Fibroblast of lung (primary cell): Measurements from ENCODE around the gene INTS1. TPM values are rescaled to one million over a fixed set of nuclear protein-coding genes. Genes with fewer than 3 reads are reported as not detected.

Experiments used
- DNase-seq, 2 donors: peaks; one replicate each; pipeline versions ENCODE4 v3.0.0 to v3.0.0-alpha.2; 2010; ENCODE audit warnings: low read depth in 2 of 2
- H2AFZ ChIP-seq: 2 replicates; pipeline ENCODE4 v1.5.1; 2012; ENCODE audit warnings: low read length, control low read depth, inconsistent platforms
- H3K27ac ChIP-seq: 2 replicates; pipeline ENCODE4 v1.5.1; 2011; ENCODE audit warnings: low read length, control low read depth; ENCODE audit not compliant: insufficient read depth
- H3K27me3 ChIP-seq: 2 replicates; pipeline ENCODE4 v1.5.1; 2011; ENCODE audit warnings: mild to moderate bottlenecking, low read length; ENCODE audit not compliant: control insufficient read depth, insufficient read depth
- H3K36me3 ChIP-seq: 2 replicates; pipeline ENCODE4 v1.5.1; 2011; ENCODE audit warnings: low read length; ENCODE audit not compliant: control insufficient read depth, insufficient read depth
- H3K4me1 ChIP-seq: 2 replicates; pipeline ENCODE4 v1.5.1; 2011; ENCODE audit warnings: low read length; ENCODE audit not compliant: control insufficient read depth, insufficient read depth; ENCODE audit errors: extremely low read depth
- H3K4me2 ChIP-seq: 2 replicates; pipeline ENCODE4 v1.5.1; 2011; ENCODE audit warnings: low read length, control low read depth; ENCODE audit not compliant: insufficient read depth; ENCODE audit errors: extremely low read depth
- H3K4me3 ChIP-seq, 4 experiments: fragments of 200-600 bp in 1 of 4; sonication (generic) in 1 of 4; replicated peaks in 1 of 4; 2 replicates each; pipeline ENCODE4 v1.5.1; 2011 to 2016; ENCODE audit warnings: low read length in 4 of 4, low read depth in 3 of 4, mild to moderate bottlenecking in 3 of 4, control low read depth in 2 of 4, inconsistent platforms in 1 of 4, mixed read lengths in 1 of 4; ENCODE audit not compliant: insufficient read depth in 1 of 4; ENCODE audit errors: control extremely low read depth in 1 of 4
- H3K79me2 ChIP-seq: 2 replicates; pipeline ENCODE4 v1.5.1; 2012; ENCODE audit warnings: mild to moderate bottlenecking, low read length, inconsistent platforms; ENCODE audit not compliant: control insufficient read depth, insufficient read depth
- H3K9ac ChIP-seq: 2 replicates; pipeline ENCODE4 v1.5.1; 2011; ENCODE audit warnings: mild to moderate bottlenecking, low read length, control low read depth; ENCODE audit not compliant: insufficient read depth
- H3K9me3 ChIP-seq: 2 replicates; pipeline ENCODE4 v1.5.1; 2012; ENCODE audit warnings: low read depth, low read length; ENCODE audit not compliant: control insufficient read depth, insufficient read depth
- H4K20me1 ChIP-seq: 2 replicates; pipeline ENCODE4 v1.5.1; 2011; ENCODE audit warnings: low read length; ENCODE audit not compliant: control insufficient read depth, insufficient read depth; ENCODE audit errors: extremely low read depth
- EZH2 ChIP-seq: IDR thresholded peaks from 2 replicates; pipeline ENCODE4 v1.5.1; 2012; ENCODE audit warnings: low read length, control low read depth, mild to moderate bottlenecking; ENCODE audit errors: missing control alignments
- polyA plus RNA-seq, 2 donors: library from polyadenylated mRNA; depleted of rRNA in 1 of 2; stranded (reverse) in 1 of 2; unstranded in 1 of 2; fragments of >200 nt; gene quantifications; 2 replicates each; pipeline ENCODE4 v1.2.1, GENCODE V29; 2011 to 2012; ENCODE audit warnings: missing spikeins in 1 of 2
- total RNA-seq: library from RNA; depleted of rRNA; stranded (reverse); fragments of >200 nt; gene quantifications from 2 replicates; pipeline ENCODE4 v1.2.1, GENCODE V29; 2014
- TF ChIP-seq, protein P1 (sequence below), 2 donors: IDR thresholded peaks in 1 of 2; conservative IDR thresholded peaks in 1 of 2; 1 replicate in 1 of 2; 2 replicates in 1 of 2; pipeline ENCODE4 v1.5.1; 2011 to 2012; ENCODE audit warnings: low read length in 2 of 2, control low read depth in 1 of 2, inconsistent platforms in 1 of 2, low read depth in 1 of 2, mild to moderate bottlenecking in 1 of 2

The INTS1 gene
- total and polyA plus RNA-seq, 2 donors (not counting 1 experiment from before 2014, with no cell fraction given): 7.1 to 35.5 TPM

DNA sequence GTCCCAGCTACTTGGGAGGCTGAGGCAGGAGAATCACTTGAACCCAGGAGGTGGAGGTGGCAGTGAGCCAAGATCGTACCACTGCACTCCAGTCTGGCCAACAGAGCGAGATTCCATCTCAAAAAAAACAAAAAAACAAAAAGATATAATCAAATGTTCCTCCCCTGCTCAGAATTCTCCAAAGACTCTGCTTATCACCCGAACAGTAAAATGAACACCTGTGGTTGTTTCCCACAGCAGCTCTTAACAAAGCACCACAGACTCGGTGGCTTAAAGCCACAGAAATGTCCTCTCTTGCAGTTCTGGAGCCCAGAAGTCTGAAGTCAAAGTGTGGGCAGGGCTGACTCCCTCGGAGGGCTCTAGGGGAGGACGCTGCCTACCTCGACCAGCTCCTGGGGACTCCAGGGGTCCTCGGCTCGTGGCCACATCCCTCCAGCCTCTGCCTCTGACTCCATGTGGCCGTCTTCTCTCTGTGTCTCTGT is 4.1 kb upstream of the INTS1 start:
- no peak for TF ChIP-seq EZH2
- TF ChIP-seq, protein P1, sequence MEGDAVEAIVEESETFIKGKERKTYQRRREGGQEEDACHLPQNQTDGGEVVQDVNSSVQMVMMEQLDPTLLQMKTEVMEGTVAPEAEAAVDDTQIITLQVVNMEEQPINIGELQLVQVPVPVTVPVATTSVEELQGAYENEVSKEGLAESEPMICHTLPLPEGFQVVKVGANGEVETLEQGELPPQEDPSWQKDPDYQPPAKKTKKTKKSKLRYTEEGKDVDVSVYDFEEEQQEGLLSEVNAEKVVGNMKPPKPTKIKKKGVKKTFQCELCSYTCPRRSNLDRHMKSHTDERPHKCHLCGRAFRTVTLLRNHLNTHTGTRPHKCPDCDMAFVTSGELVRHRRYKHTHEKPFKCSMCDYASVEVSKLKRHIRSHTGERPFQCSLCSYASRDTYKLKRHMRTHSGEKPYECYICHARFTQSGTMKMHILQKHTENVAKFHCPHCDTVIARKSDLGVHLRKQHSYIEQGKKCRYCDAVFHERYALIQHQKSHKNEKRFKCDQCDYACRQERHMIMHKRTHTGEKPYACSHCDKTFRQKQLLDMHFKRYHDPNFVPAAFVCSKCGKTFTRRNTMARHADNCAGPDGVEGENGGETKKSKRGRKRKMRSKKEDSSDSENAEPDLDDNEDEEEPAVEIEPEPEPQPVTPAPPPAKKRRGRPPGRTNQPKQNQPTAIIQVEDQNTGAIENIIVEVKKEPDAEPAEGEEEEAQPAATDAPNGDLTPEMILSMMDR (conservative IDR thresholded peaks at IDR 0.05 in 1 of 2, IDR thresholded peaks at IDR 0.05 in 1 of 2; ENCODE audit: low read depth in 1 of 2, low read length in 2 of 2): no peak
- Histone ChIP-seq H3K27ac (no peak overlapping the region), H3K4me3 (no peak overlapping the region), H3K9ac (no peak overlapping the region), H3K36me3 (no peaks in the 10 kb centered on the region), H3K4me1 (peaks cover 4% of the 10 kb centered on the region), H3K27me3 (no peaks in the 10 kb centered on the region), H3K79me2 (peaks cover 6% of the 10 kb centered on the region), H4K20me1 (no peaks in the 10 kb centered on the region), H3K4me2 (no peak overlapping the region), H2AFZ (no peak overlapping the region), H3K9me3 (no peaks in the 10 kb centered on the region)
- no peak for DNase-seq

DNA sequence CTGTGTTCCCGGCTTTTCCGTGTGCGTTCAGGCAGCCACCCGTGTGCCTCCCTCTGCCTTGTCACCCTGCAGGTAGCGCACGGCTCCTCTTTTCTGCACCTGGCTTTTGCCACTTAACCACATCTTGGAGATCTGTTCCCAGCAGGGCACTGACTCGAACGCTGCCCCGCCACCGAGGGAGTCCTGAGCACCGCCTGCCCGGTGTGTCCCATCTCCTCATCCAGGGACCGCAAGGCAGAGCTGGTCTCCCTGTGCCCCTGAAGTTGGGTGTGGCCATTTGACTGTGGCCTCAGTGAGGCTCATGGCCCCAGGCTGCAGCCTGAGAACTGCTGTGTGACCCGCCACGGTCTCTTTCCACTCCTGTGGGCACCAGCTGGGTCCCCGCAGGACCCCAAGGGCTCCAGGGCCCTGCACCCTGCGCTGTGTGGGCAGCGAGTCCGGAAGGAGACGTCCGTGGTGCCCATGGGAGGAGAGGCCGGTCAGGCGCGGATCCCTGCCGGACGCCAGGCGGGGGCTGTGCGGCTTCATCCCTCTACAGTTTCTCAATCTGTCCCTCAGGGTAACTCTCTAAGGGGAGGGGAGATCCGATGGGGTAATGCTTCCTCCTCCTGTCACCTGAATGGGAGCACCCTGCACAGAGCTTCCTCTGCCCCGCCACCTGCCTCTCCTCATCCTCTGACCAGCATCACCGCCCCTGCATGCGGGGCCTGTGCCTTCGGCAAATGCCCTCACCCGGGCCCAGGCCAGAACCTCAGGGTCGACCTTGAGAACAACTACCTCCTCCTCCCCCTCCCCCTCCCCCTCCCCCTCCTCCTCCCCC is 1.8 kb upstream of the INTS1 start:
- Histone ChIP-seq H3K27me3 (no peaks in the 10 kb centered on the region), H3K4me2 (no peak overlapping the region), H4K20me1 (no peaks in the 10 kb centered on the region), H3K4me3 (no peak overlapping the region), H3K4me1 (peaks cover 5% of the 10 kb centered on the region), H3K36me3 (peaks cover 6% of the 10 kb centered on the region), H3K79me2 (peaks cover 22% of the 10 kb centered on the region), H2AFZ (no peak overlapping the region), H3K9ac (no peak overlapping the region), H3K27ac (no peak overlapping the region), H3K9me3 (no peaks in the 10 kb centered on the region)
- no peak for DNase-seq
- TF ChIP-seq, protein P1 (conservative IDR thresholded peaks at IDR 0.05 in 1 of 2, IDR thresholded peaks at IDR 0.05 in 1 of 2; ENCODE audit: low read depth in 1 of 2, low read length in 2 of 2): no peak
- TF ChIP-seq EZH2: no peak

DNA sequence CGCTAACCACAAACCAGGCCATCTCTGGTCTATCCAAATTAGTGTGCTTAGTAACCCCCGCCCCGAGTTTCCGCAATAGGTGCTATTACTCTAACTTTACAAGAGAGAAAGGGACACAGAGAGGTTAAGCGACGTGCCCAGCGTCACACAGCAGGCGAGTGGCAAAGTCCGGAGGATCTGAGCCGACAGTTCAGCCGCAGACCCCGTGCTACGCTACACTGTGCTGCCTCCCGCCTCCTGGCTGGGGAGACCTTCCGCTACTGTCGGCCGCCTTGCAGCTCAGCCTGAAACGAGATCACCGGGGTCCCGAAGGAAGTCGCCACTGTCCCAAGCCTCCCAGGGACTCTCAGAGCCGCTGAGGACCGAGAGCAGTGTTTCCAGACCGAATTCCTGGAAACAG is 799 bp downstream of the INTS1 start:
- Histone ChIP-seq H3K9me3 (no peaks in the 10 kb centered on the region), H3K4me2 (peak overlapping the region; percentile 91), H4K20me1 (no peaks in the 10 kb centered on the region), H3K27ac (peak overlapping the region; percentile 62), H3K36me3 (peaks cover 11% of the 10 kb centered on the region), H3K4me3 (peak overlapping the region; percentile 72 to 87 (median 85)), H3K9ac (peak overlapping the region; percentile 82), H3K27me3 (no peaks in the 10 kb centered on the region), H3K79me2 (peaks cover 25% of the 10 kb centered on the region), H3K4me1 (peaks cover 5% of the 10 kb centered on the region), H2AFZ (no peak overlapping the region)
- no peak for TF ChIP-seq EZH2
- TF ChIP-seq, protein P1 (conservative IDR thresholded peaks at IDR 0.05 in 1 of 2, IDR thresholded peaks at IDR 0.05 in 1 of 2; ENCODE audit: low read depth in 1 of 2, low read length in 2 of 2): no peak
- DNase-seq: no peak
